Endometrial microvascular endothelial cells (primary cell): ENCODE data around the gene LAMA2. TPM values are rescaled to one million over a fixed set of nuclear protein-coding genes. Genes with fewer than 3 reads are reported as not detected.

Experiments
- in situ Hi-C: cut with HindIII; loops from 2 replicates; pipeline ENCODE4 v1.10.0; 2017; ENCODE audit warnings: low sequenced_read_pairs, low pct_unique_long_range_greater_than_20kb; ENCODE audit errors: inconsistent ontology term
- total RNA-seq: library from RNA; depleted of rRNA; stranded (reverse); fragments of >200 nt; gene quantifications from one replicate; pipeline ENCODE4 v1.2.3, GENCODE V29; 2015; ENCODE audit errors: inconsistent ontology term

The LAMA2 gene
- total RNA-seq, 1 donor from 2014 or later = 0.19 TPM

DNA sequence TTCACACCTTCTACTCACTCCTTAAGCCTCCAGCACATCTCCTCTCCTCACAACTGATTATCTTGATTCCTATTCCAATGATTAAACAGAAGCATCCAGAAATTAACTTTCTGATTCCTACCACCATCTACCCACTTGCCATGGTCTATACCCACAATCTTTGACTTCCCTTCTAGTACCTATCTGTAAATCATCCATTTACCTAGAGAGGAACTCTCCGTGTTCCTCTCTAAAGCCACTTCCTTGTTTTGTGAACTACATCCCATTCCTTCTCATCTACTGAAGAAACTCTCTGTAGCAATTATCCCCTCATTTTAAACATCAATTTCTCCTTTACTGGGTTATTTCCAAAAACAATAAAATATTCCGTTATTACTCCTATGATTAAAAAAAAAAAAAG, 659.8 kb downstream of the LAMA2 start:
- in situ Hi-C loops = no loop called here

DNA sequence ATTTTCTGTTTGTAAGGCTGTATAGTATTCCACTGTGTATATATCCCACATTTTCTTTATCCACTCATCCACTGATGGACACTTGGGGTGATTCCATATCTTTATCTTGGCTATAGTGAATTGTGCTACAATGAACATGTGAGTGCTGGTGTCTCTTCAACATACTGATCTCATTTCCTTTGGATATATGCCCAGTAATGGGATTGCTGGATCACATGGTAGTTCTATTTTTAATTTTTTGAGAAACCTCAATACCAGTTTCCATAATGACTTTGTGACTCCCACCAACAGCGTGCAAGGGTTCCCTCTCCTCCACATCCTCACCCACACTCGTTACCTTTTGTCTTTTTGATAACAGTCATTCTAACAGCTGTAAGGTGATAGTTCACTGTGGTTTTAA, 661.0 kb downstream of the LAMA2 start:
- in situ Hi-C loops = no loop called here

DNA sequence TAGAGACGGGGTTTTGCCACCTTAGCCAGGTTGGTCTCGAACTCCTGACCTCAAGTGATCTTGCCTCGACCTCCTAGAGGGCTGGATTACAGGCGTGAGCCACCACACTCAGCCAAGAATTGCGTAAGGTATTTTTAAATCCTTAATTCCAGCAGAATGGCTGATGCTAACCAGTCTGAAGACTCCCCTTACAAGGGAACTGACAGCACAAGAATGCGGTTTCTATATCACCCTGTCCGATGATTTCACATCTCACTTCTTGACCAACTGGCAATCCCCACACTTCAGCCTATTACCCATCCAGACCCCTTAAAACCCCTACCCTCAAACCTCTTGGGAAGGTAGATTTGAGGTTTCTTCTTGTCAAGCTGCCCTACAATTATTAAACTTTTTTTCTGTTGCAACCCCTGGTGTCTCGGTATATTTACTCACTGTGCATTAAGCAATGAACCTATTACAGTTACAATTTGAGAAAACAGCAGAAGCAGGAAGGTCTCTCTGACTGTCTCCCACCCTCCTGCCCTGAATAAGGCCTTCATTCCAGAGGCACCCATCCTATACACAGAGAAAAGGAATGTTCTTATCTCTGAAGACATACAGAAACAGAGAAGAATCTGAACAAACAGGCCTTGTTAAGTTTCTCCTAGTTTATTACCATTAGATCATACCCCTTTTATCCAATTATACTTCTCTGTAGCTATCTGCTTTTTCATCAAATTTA, 662.1 kb downstream of the LAMA2 start:
- in situ Hi-C loops = no loop called here

DNA sequence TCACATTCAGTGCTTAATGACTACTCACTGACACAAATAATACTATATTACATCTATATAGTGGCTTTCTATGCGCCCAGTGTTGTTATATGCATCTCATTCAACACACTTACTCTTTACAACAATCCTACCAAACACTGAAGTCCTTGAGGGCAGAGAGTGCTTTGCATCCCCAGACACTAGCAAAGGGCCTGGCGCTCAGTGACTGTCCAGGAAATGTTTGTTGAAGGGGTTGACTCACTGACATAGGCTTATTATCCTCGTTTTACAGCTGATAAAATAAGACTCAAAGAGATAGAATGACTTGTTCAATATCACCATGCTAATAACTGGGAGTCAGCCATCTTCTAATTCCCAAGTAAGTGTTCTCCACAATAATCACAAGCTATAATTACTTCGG, 663.8 kb downstream of the LAMA2 start:
- in situ Hi-C loops = no loop called here

DNA sequence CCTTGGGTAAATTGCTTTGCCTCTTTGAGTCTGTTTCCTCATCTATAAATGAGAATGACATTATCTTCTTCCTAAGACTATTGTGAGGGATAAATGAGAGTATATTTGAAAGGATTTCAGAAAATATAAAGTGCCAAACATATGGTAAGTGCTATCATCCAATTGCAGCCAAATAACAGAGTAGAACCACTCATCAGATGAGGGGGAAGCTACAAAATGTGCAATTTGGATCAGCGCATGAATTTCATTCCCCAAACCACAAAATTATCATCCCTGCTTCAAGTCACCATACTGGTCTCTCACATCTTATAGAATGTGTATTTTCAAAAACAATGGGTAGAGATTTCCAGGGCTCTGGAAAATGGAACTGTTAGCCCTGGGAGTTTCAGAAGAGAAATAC, 668.5 kb downstream of the LAMA2 start:
- in situ Hi-C loops = no loop called here

DNA sequence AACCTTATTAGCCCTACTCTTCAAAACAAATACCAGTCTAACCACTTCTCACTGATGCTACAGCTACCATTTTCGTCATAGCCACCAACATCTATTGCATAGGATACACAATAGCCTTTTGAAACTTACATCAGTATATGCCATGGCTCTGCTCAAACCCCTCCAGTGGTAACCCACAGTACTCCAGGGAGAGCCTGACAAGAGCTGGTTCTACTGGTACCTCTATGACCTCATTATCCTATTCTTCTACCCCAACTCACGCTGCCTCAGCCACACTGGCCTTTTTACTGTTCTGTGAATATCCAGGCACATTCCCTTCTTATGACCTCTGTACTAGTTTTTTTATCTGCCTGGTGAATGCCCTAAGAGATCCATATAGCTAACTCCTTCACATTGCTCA, 669.5 kb downstream of the LAMA2 start:
- in situ Hi-C loops = no loop called here

DNA sequence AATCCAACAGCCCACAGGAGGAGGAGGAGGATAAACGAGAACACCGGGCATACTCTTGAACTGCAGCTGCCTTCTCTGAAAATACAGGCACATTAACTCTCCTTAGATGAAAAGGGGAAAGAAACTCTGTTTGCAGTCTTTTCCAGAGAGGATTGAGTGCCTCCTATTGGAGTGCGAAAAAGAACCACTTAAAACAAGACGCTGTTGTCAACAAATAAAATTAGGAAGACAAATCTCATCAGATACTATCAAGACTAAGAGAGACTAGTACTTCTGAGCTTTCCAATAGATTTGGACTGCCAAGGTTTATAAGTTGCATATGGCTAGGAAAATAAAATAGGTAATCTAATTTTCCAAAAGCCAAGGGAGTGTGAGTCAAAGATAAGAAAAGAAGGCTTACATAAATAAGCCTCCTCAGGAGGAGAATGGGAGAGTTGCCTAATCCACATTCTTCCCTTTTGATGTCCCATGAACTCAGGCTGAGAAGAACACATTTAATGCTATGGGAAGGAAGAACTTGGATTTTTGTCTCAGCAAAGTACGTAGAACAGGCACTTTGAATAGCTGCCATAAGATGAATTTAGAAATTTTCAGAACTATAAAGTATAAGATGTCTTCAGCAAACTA, 672.4 kb downstream of the LAMA2 start:
- in situ Hi-C loops = no loop called here

DNA sequence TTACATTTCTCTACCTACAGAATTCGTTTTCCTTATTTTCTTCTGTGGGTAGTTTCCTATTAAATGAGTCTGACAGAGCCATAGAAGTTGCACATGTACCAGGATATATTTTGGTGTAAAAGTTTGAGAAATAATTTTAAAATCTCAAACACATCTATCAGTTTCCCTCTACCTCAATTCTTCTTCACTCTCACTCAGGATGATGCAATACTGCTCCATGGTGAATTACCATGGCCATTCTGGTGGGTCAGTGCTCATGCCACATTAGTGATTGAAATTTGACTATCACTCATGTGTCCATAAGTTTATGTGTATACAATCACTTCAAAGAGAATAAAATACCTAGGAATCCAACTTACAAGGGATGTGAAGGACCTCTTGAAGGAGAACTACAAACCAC, 675.3 kb downstream of the LAMA2 start:
- in situ Hi-C loops = no loop called here

DNA sequence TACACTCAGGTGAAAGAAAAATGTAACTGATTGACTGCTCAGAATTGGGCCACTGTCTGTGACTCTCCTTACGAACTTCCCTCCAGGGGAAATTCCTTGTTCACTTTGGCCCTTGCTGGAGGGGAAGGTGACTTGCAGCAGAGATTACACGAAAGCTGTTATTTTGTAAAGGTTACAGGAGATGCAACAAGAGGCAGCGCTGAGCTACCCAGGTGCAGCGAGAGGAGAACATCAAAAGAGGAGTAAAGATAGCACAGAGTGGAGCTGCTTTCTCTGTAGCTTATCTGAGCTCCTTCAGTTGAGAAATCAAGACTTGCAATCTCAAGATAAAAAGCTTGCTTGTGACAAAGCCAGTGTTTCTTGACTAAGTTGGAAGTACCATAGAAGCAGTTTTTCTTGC, 682.4 kb downstream of the LAMA2 start:
- in situ Hi-C loops = no loop called here

DNA sequence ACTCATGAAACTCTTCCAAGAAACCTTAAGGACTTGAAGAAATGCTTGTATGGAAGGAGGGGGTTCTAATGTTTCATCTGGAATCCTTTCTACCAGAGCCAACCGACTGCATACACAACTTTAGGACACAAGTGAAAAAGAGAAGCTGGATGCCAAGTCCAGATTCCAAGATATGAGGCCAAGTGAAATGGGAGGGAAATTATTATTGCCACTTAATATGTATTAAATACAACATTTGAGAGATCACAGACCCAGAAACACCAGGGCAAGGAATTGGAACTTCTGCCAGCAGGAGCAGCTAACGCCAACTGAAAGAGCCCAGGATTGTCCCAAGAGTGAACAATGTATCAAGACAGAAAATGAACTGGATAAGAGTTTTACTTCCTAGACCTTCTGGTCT, 682.9 kb downstream of the LAMA2 start:
- in situ Hi-C loops = no loop called here
